Nephron progenitor cell (in vitro differentiated cells): ENCODE data around the gene PCTP.

Experiments
- DNase-seq: peaks from one replicate; pipeline ENCODE4 v3.0.0; 2021
- H3K27ac Mint-ChIP-seq: 2 replicates; pipeline ENCODE4 v1.8.0; 2021; ENCODE audit warnings: mild to moderate bottlenecking, moderate library complexity, mixed read lengths
- H3K27me3 Mint-ChIP-seq: 2 replicates; pipeline ENCODE4 v1.8.0; 2021; ENCODE audit warnings: mild to moderate bottlenecking, low read depth, mixed read lengths; ENCODE audit not compliant: poor library complexity
- H3K36me3 Mint-ChIP-seq: 2 replicates; pipeline ENCODE4 v1.8.0; 2021; ENCODE audit warnings: low read depth, mixed read lengths
- H3K4me1 Mint-ChIP-seq: 2 replicates; pipeline ENCODE4 v1.8.0; 2021; ENCODE audit warnings: mixed read lengths
- H3K4me3 Mint-ChIP-seq: 2 replicates; pipeline ENCODE4 v1.8.0; 2021; ENCODE audit warnings: mild to moderate bottlenecking, moderate library complexity, mixed read lengths
- H3K9me3 Mint-ChIP-seq: 2 replicates; pipeline ENCODE4 v1.8.0; 2021; ENCODE audit warnings: mild to moderate bottlenecking, moderate library complexity, mixed read lengths
- TF ChIP-seq, protein P1 (sequence below): fragments of 200-600 bp; sonication (generic); IDR thresholded peaks from 2 replicates; pipeline ENCODE4 v1.5.0; 2021; ENCODE audit warnings: antibody characterized with exemption

The PCTP gene

DNA sequence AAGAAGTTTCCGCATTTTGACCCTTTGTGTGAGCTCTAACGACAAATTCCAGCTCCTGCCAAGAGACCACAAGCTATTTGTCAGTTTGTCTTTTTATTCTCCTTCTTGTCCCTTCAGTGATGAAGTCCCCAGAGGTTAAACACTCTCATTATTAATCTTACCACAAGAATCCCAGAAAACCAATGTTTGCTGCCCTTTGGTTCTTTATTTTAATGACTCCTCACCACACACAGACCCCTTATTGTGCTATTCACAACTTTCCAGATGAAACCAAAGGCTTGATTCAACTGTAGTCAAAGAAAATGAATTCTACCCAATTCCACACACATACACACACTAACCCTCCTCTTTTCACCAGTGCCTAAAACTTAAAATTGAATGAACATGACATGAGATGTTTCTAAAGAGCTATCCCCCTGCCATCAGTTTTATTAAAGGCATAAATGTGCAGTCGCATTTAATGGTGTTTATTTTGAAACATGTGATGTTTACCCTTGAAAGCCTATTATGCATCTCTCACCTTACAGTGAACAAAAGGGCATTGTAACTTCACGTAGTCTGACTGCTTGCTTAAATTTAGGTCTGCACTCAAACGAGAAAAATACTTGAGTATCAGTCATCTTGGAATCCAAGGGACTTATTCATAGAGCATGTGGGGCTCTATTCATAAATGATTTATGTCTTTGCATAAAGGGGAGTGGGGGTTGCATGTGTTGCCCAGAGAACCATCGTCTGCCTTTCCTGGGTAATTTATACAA, 44.1 kb downstream of the PCTP start:
- Mint-ChIP-seq H3K36me3 (peaks cover 7% of the 10 kb centered on the region), H3K27me3 (peaks cover 3% of the 10 kb centered on the region), H3K9me3 (peaks cover 21% of the 10 kb centered on the region), H3K4me3 (no peak overlapping the region), H3K27ac (no peak overlapping the region), H3K4me1 (no peaks in the 10 kb centered on the region)
- TF ChIP-seq, protein P1, sequence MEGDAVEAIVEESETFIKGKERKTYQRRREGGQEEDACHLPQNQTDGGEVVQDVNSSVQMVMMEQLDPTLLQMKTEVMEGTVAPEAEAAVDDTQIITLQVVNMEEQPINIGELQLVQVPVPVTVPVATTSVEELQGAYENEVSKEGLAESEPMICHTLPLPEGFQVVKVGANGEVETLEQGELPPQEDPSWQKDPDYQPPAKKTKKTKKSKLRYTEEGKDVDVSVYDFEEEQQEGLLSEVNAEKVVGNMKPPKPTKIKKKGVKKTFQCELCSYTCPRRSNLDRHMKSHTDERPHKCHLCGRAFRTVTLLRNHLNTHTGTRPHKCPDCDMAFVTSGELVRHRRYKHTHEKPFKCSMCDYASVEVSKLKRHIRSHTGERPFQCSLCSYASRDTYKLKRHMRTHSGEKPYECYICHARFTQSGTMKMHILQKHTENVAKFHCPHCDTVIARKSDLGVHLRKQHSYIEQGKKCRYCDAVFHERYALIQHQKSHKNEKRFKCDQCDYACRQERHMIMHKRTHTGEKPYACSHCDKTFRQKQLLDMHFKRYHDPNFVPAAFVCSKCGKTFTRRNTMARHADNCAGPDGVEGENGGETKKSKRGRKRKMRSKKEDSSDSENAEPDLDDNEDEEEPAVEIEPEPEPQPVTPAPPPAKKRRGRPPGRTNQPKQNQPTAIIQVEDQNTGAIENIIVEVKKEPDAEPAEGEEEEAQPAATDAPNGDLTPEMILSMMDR, result no peak
- no peak for DNase-seq

DNA sequence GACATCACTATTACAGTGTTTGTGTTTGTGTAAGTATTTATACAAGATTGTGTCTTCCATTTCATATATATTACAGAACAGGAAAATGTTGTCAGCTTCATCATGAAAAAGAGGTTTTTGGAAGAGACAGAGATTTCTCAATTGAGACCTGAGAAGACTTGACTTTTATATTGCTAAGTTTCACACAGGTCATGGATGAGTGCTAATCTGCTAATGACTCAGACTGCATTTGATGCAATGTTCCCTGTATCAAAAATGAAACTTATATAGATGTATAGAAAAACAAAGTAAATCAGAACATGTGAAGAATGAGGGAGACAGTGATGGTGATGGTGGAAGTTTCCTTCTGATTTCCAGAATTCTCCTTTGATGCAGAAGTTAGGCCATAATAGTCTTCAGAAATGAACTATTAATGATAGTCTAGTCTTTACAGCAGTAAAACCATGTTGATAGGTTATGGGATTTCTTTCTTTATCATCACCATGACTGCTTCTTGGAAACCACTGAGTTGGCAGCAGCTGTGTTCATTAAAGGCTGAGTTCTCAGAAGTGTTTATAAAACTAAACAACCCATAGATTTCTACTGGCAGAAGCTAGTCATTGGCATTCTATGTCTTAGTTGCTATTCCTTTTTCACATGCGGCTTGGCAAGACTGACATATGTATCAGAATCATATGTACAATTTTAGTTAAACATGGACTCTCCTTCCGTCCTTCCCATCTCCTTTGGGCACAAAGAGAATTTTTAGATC, 56.1 kb downstream of the PCTP start:
- TF ChIP-seq, protein P1, result no peak
- no peak overlapping the region for H3K4me3 Mint-ChIP-seq

DNA sequence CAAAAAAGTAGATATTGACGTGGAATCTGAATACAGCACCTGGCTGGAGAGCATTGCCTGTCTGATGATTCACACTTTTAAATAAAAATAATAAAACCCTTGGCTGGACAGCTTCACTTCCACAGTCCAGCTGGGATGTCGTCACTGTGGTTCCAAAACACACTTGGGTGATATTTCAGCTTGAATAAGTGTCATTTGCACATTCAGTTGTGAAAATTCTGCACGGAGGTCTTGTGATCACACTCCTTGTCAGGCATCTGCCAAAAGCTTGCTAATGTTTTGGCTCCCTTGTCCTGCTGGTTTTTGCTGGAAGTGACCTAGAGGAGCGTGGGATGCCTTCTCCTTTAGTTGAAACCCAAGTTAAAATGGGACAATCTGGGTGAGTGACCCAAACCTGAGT, 60.7 kb downstream of the PCTP start:
- H3K4me1 Mint-ChIP-seq, result no peaks in the 10 kb centered on the region
- H3K36me3 Mint-ChIP-seq, result no peaks in the 10 kb centered on the region
- peaks cover 8% of the 10 kb centered on the region for H3K27me3 Mint-ChIP-seq
- no peak overlapping the region for H3K4me3 Mint-ChIP-seq
- TF ChIP-seq, protein P1, result no peak
- no peak overlapping the region for H3K27ac Mint-ChIP-seq
- H3K9me3 Mint-ChIP-seq, result no peaks in the 10 kb centered on the region
- DNase-seq, result no peak

More for the DNA sequence above, 56.1 kb downstream of the PCTP start:
- Mint-ChIP-seq H3K27ac (no peak overlapping the region), H3K36me3 (peaks cover 6% of the 10 kb centered on the region), H3K4me1 (no peaks in the 10 kb centered on the region), H3K9me3 (peaks cover 28% of the 10 kb centered on the region), H3K27me3 (peaks cover 4% of the 10 kb centered on the region)
- no peak for DNase-seq

DNA sequence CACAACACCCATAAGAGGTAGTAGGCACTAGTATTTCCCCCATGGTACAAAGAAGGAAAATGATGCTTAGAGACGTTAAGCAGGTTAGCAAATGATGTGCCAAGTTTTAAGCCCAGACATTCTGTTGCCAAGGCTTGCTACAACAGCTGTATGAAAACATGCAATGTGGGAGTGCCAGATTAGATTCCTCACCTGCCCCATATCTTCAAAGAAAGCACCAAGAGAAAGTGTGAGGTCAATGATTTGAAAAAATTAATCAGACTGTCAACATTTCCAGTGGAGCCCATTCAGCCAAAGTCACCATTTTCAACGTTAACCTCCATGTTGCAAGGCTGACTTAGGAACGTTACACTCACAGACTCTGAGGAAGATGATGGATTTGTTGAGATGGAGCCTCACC, 61.5 kb downstream of the PCTP start:
- no peak for DNase-seq
- H3K4me1 Mint-ChIP-seq, result no peaks in the 10 kb centered on the region
- no peaks in the 10 kb centered on the region for H3K36me3 Mint-ChIP-seq
- no peak overlapping the region for H3K27ac Mint-ChIP-seq
- H3K4me3 Mint-ChIP-seq, result no peak overlapping the region
- TF ChIP-seq, protein P1, result no peak
- peaks cover 8% of the 10 kb centered on the region for H3K27me3 Mint-ChIP-seq
- H3K9me3 Mint-ChIP-seq, result no peaks in the 10 kb centered on the region

DNA sequence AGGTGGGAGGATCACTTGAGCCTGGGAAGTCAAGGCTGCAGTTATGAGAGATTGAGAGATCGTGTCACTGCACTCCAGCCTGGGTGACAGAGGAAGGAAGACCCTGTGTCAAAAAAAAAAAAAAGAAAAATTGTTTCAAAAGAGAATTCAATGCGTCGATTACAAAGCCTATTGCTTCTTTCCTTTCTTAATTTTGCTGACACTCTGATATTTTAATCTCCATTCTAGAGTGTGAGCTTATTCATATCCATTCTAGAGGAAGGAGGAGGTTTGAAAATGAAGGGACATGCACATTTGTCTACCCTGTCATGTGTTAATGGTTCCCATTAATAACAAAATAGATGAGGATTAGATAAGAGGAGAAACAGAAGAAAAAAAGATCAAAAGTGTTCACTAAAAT, 63.1 kb downstream of the PCTP start:
- Mint-ChIP-seq H3K27ac (no peak overlapping the region), H3K4me1 (no peaks in the 10 kb centered on the region), H3K4me3 (no peak overlapping the region), H3K36me3 (no peaks in the 10 kb centered on the region), H3K27me3 (peaks cover 13% of the 10 kb centered on the region), H3K9me3 (no peaks in the 10 kb centered on the region)
- DNase-seq, result no peak
- TF ChIP-seq, protein P1, result no peak
